HG03175 (cell line): ENCODE measurements around the gene TAX1BP3.

ENCODE experiments used
- ATAC-seq: cut with Tn5 transposase; IDR thresholded peaks from one replicate; pipeline ENCODE4 v1.9.1; 2021; ENCODE audit warnings: mild to moderate bottlenecking, moderate library complexity; ENCODE audit not compliant: unreplicated experiment

The TAX1BP3 gene

DNA sequence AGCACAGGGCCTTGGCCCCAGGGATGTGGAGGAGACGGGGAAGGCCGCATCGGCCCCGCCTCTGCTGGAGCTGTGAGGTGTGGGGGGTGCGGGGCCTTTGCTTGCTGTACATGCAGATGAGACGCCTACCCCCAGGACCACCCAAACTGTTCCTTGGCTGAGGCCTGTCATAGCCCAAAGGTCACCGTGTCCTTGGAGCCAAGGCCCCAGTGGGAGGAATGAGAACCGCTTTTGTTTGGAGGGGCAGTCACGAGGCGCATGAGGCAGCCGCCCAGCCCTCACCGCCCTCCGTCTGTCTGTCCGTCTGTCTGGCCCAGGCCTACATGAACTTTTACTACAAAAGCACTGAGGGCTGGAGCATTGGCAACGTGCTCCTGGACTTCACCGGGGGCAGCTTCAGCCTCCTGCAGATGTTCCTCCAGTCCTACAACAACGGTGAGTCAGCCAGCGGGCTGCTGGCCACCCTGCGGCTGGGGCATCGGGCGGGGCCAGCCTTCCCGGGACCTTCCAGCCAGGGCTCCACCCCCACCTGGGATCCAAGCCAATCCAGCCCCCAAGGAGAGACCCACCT, 8.8 kb downstream of the TAX1BP3 start:
- ATAC-seq: no peak

DNA sequence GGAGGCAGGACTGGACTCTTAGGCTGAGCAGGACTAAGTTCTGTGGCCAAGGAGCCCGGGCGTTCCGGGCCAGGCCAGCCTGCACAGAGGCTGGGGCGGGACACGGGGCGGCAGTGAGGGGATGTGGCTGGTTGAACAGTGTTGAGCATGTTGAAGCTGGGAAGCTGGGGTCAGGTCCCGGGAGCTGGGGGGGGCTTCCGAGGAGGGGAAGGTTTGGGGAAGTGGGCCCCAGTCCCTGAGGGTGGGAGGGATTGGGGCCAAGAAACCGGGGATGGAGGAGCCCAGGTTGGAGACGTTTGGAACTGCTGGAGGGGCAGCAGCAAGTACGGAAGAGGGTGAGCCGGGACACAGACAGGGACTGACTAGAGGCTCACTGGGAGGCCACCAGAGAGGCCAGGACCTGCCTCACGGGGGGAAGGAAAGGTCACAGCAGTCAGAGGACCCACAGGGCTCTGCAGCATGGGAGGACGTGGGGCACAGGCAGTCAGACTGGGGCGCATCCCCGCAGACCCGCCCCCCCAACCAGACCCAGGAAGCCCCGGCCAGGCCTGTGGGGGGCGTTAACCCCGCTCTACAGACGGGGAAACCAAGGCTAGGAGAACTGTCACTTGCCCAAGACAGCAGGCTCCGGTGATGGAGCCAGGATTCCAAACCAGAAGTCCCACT, 9.5 kb downstream of the TAX1BP3 start:
- no peak for ATAC-seq

DNA sequence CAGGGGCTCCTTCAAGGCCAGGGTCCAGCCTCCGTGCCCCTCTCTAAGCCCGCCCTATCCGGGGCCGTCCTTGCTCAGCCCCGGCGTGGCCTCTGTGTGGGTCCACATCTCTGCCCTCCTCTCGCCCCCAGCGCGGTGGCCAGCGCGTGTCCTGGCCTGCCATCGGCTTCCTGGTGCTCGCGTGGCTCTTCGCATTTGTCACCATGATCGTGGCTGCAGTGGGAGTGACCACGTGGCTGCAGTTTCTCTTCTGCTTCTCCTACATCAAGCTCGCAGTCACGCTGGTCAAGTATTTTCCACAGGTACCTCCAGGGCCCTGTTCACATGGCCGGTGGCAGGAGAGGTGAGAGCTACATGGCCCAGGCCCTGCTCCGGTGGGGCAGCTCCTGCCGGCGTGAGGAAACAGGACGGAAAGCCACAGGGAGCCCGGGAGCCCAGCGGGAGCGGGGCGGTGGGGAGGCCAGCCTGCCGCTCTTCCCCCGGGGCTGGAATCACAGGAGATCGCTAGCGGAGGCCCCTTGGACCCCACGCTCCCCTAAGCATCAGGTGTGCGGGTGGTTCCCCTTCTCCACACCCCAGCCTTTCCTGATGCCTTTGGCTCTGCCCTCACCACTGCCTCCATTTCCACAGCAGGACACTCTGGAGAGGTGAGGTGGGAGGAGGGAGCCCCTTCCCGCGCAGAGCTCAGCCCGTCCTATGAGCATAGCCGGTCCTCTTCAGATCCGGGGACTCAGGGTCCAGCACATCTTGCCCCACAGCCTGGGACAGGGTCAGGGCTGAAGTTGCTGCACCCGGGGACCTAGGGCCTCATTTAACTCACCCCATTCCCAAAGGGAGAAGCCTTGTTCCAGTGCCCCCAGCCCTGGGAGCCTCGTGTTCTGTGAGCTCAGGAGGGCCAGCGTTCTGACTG, 10.2 kb downstream of the TAX1BP3 start:
- no peak for ATAC-seq

DNA sequence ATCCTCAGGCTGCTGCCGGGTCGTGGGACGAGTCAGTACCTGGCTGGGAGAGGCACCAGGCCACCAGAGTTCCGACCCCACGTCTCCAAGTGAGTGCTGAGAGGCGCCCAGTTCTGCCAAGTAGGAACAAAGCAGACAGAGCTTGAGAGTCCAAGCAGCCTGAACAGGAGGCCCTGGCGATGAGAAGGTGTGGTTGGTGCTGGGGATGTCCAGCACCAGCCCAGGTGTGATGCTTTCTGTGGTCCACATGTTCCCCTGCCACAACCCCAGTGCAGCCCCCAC, 10.8 kb downstream of the TAX1BP3 start:
- no peak for ATAC-seq

DNA sequence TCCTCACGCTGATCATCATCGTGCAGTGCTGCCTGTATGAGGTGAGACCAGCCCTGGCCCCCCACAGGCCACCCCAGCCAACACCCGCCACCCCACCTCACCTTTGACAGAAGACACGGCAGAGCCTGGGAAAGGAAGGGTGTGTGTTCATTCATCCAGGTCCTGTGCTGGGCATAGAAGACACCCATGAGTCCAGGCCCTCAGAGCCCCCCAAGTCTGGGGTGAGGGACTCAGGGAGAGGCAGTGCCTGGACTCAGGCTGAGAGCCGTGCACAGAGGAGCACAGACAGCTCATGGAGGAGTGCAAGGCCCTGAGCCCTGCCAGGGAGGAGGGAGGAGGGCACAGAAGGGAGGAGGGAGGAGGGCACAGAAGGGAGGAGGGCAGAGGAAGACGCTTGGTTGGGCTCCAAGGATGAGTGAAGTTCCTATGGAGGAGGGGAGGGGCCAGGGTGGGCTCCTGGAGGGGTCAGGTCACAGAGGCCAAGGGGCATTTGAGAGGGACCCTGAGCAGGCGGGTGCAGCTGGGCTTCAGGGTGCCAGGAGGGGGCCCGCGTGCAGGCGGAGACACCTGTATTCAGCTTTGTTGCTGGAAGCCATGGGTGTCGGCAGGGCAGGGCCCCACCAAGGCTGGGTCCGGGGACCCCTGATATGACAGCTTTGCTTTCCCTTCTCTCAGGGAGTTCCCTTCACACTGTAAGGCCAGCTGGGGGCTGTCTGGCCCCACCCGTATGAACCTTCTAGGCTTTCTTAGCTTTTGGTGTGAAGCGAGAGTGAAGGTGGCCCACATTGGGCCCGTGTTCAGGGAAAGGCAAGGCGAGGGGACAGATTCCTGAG, 11.4 kb downstream of the TAX1BP3 start:
- ATAC-seq: no peak

DNA sequence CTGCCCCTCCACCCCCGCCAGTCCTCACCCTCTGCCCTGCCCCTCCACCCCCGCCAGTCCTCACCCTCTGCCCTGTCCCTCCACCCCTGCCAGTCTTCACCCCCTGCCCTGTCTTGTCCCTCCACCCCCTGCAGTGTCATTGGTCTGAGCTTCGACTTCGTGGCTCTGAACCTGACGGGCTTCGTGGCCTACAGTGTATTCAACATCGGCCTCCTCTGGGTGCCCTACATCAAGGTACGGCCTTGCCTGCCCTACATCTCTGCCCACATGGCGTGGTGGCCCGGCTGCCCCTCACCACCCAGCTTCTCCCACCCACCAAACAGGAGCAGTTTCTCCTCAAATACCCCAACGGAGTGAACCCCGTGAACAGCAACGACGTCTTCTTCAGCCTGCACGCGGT, 12.0 kb downstream of the TAX1BP3 start:
- no peak for ATAC-seq

DNA sequence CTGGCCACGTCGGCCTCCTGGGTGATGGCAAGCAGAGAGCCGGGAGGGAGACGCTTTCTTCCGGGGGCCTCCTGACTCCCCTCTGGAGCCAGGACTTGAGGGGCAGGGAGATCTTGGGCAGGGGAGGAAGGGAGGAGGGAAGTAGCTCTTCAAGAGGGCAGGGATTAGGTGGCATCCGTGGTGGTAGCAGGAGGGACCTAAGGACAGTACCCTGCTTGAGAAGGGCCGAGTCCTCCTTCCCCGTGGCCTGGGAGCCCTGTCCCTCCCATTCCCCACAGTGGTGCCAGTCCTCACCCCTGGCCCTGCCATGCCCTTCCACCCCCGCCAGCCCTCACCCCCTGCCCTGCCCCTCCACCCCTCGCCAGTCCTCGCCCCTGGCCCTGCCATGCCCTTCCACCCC, 12.6 kb downstream of the TAX1BP3 start:
- no peak for ATAC-seq

DNA sequence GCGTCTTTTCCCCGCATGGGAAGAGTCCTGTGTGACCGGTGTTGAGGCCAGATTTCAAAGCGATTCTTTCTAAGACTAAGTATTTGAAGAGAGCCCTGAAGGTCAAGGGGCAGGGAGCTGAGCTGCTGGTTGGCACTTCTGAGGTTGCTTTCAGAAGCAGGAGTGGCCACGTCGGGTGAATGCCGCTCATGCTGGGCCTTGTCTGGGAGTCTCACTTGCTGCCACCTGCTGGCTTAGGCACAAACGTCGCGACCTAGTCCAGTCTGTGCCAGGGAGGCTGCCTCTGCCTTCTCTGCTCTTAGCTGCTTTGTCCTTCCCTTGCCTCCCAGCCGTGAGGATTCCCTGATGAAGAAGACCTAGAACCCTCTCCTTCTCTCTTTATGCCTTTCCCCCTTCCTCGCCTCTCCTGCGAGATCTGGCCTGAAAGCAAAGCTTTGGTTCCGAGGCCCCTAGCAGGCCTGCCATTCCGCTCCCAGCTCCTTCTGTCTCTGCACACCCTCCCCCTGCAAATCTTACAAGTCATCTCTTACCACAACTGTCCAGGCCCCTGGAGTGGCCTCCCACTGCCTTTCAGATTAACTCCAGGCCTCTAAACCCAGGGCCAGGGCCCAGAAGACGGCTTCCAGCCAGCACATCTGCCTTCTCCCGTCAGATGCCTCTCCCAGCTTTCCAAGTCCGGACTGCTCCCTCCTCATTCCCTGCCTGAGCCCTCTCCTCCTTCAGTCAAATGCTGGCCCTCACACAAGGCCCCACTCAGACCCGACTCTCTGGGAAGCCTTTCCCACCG, 20.4 kb downstream of the TAX1BP3 start:
- no peak for ATAC-seq

DNA sequence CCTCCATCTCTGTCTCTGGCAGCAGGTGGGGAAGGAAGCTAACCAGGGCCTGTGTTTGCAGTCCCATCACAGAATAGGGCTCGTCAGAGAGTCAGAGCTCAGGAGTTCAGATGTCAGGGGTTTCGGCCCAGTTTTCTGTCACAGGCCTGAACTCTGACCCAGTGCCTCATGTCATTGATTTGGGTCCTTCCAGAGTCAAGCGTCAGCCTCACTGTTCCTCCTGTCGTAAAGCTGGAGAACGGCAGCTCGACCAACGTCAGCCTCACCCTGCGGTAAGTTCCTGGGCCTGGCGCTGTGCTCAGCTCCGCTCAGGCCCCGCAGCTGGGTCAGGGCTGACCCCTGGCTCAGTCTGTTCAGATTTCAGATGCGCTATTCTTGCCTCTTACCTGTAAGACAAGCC, 21.1 kb downstream of the TAX1BP3 start:
- no peak for ATAC-seq

DNA sequence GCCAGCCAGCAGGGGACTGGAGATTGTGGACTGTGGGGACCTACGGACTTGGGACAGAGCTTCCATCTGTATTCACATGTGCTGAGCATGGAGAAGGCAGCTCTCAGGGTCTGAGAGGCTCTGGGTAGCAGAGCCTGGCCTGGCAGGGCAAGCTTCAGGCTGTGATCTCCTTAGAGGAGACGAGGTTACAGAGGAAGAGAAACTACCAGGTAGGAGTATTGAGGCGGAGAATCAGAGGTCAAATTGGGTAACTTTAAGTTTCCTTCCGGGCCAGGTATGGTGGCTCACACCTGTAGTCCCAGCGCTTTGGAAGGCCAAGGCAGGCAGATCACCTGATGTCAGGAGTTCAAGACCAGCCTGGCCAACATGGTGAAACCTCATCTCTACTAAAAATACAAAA, 23.1 kb downstream of the TAX1BP3 start:
- ATAC-seq: no peak

DNA sequence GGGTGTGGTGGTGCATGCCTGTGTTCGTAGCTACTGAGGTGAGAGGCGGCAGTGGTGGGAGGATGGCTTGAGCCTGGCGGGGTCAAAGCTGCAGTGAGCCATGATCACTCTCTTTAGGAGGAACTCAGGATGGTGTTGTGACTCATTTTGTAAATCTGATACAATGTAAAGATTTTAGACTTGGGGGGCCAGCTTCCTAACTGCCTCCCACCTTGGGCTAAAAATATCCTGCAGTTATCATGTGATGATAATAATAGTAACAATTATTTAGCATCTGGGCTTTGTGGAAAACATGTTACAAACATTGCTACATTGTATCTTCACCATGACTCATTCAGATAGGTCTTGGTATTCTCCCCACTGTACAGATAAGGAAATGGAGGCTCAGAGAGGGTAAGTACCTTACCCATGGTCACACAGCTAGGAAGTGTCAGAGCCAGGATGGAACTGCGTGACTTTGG, 24.5 kb downstream of the TAX1BP3 start:
- no peak for ATAC-seq

DNA sequence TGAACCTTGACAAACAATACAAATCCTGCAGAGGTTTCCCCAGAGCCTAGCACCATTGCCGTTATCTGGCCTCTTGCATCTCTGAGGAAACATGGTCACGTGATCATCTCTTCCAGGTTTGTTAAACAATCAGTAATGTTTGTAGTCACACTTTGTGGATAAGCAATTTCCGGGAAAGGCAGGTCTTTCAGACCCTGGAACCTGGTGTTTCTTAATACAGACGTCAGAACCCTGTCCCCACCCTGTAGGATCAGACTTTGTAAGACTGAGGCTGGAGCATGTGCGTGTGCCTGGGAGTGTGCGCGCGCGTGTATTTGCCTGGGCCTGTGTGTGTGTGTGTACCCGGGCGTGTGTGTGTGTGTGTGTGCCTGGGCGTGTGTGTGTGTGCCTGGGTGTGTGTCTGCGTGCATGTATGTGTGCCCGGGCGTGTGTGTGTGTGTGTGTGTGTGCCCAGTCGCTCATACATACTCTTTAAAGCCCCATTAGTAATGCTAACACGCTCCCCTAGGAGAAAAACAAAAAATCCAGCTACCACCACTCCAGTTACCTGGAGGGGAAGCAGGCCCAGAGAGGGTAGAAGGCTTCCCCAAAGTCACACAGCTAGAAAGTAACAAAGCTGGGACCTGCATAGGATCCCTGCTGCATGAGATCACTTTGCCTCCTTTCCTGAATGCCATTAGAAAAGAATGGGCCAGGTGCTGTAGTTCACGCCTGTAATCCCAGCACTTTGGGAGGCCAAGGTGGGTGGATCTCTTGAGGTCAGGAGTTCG, 26.5 kb downstream of the TAX1BP3 start:
- no peak for ATAC-seq

DNA sequence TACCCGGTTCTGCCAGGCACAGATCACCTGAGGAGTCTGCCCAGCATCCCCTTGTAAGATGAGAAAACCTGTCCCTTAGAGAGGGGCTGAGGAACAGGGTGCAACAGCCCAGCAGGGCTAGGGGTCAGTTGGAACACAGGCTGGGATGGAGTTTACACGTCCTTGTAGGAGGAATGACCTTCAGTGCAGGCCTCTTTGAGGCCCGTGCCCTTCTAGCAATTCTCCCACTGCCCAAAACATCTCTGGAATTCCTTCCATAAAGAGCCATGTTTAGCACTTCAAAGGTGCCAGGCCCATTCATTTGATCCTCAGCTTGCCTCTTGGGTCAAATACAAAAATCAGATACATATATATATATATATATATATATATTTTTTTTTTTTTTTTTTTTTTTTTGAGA, 27.4 kb downstream of the TAX1BP3 start:
- no peak for ATAC-seq

DNA sequence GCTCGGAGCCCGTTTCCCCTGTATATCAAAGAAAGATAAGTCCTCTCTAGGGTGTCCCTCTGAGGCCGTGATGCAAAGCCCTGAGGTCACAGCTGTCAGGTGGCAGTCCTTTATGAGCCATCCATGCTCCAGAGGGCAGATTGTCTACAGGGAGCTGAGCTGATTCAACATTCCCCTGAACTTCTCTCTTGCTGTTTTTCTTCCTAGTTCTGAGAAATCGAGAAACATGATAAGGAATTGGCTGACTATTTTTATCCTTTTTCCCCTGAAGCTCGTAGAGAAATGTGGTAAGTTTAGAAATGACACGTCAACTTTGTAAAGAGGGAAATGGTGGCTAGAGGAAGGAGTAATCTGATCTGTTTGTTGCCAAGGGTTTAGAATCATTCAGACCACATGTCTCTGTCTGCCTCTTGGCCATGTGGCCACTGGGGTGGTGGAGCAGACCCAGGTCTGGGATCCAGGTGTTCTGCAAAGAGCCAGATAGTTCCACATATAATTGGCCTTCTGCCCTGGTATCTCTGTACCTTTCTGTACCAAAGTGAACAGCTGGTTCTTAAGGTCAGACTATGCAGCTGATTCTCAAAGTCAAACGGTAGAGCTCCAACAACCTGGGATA, 28.3 kb downstream of the TAX1BP3 start:
- ATAC-seq: no peak

DNA sequence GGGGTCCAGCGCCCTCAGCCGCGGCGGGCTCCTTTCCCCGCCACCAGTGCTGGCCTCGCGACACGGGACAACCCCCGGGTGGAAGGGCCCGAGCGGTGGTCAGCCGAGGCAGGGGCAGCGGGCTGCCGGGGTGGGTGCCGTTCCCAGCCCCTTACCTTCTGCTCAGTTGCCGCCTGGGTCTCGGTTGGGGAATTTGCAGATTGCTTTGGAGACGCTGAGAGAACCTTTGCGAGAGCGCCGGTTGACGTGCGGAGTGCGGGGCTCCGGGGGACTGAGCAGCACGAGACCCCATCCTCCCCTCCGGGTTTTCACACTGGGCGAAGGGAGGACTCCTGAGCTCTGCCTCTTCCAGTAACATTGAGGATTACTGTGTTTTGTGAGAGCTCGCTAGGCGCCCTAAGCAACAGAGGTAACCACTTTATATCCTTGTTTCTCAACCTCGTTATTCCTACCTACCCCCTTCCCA, 31.4 kb downstream of the TAX1BP3 start:
- peak; percentile 5 for ATAC-seq

DNA sequence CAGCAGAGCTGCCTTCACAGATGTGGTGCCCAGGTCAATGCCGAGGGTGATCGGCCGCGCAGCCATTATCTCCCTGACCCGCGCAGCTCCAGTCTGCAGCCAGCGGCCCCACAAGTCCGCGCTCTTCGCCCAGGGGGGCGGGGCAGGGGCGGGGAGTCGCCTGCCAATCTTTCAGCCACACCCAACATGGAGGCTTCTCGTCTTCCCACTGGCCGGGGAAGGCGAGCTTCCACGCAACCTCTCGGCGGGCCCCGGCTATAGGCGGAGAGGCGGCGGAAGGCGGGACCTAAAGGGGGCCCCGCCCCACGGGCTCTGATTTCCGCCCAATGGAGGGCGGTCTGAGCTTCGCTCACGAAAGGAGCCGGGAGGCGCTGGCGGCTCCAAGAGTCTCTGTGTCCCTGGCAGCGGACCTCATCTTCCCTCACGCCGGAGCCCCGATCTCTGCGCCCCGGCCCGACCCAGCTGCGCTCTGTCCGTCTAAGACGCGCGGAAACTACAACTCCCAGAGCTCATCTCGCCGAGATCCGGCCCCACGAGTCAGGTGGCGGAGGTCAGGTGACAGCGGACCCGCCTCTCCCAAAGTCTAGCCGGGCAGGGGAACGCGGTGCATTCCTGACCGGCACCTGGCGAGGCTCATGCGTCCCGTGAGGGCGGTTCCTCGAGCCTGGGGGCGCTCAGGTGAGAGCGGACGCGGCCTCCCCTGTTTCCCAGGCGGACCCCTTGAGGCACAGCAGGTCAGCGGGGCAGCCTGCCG, 32.0 kb downstream of the TAX1BP3 start, which contains the start of the genes CTNS and SHPK:
CTNS (plus strand) TSS at position 607 of the 754 bp plus-strand sequence. CDS start 3,447 bp downstream, outside the sequence.
SHPK (minus strand) TSS at position 97 of the 754 bp plus-strand sequence; CDS start at position 66, 31 bp downstream.
- ATAC-seq: peak; percentile 94

DNA sequence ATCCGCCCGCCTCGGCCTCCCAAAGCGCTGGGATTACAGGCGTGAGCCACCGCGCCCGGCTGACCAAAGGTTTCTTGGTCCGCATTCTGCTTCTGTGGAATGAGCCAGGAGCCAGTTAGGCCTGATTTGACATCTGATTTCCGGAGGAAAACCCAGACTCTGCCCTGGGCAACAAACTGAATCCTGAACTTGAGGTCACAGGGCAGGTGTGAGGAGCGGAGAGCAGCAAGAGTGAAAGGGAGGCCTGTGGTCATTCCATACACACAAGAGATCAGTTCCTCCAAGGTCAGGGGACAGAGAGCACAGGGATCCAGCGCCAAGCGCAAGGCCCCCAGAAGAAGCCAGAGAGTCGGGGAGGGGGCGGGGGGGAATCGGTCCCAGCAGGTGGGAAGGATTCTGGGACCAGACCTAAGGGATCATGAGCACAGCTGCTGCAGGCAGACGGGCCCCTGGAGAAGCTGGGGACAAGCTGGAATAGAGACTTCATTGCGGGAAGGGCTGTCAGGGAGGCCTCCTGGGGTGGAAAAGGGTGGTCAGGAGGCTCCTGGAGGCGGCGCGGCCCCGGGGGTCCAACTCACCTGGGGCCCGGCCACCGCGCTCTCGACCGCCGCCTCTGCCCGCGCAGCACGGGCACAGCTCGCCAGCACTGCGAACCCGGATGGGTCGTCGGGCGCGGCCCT, 32.8 kb downstream of the TAX1BP3 start:
- ATAC-seq: no peak

DNA sequence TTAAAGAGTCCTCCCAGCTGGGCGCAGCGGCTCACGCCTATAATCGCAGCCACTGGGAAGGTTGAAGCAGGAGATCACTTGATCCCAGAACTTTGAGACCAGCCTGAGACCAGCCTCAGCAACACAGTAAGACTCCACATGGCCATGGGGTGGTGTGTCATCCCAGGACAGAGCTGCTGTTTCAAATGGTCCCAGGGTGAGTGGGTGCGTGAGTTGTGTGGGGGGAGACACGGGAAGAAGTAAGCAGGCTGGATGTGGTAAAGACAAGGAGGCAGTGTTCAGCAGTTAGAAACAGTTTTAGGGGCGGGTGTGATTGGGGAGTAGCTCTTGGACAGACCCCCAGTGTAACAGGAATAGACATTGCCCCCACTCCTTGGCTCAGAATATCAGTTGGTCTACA, 36.1 kb downstream of the TAX1BP3 start:
- ATAC-seq: no peak
